ENCODE measurements around the gene FAM216B.
"Not testable (repeated sequence)": the region's sequence is repeated elsewhere in the genome, so short reads cannot be mapped to it uniquely, and the experiment has no call there.

GRCh38 chr13:42819687-42820086 is 38.3 kb downstream of the FAM216B start:
- TF ChIP-seq CTCF (IDR thresholded peaks at IDR 0.05; ENCODE audit: control extremely low read depth in 1 of 3, insufficient read depth in 1 of 3, low read depth in 1 of 3, low read length in 3 of 3); RBBP5 (IDR thresholded peaks at IDR 0.05; ENCODE audit: borderline replicate concordance, low read depth, low read length); POLR2A (IDR thresholded peaks at IDR 0.05; ENCODE audit: control extremely low read depth in 1 of 2, low read depth in 2 of 2, low read length in 2 of 2); NRF1 (IDR thresholded peaks at IDR 0.05; ENCODE audit: low read depth, low read length); ATF3 (IDR thresholded peaks at IDR 0.05; ENCODE audit: insufficient read depth, low read depth, low read length); CEBPB (IDR thresholded peaks at IDR 0.05; ENCODE audit: low read depth, low read length); RAD21 (IDR thresholded peaks at IDR 0.05 in 1 of 2, conservative IDR thresholded peaks at IDR 0.05 in 1 of 2; ENCODE audit: low read depth in 2 of 2, low read length in 2 of 2): not testable (repeated sequence)
